COR-L47 (cell line): ENCODE measurements around the gene CHKA.

Experiments
- DNase-seq: peaks from one replicate; lab custom pipeline; 2025; lab: John Stamatoyannopoulos, UW

The CHKA gene

DNA sequence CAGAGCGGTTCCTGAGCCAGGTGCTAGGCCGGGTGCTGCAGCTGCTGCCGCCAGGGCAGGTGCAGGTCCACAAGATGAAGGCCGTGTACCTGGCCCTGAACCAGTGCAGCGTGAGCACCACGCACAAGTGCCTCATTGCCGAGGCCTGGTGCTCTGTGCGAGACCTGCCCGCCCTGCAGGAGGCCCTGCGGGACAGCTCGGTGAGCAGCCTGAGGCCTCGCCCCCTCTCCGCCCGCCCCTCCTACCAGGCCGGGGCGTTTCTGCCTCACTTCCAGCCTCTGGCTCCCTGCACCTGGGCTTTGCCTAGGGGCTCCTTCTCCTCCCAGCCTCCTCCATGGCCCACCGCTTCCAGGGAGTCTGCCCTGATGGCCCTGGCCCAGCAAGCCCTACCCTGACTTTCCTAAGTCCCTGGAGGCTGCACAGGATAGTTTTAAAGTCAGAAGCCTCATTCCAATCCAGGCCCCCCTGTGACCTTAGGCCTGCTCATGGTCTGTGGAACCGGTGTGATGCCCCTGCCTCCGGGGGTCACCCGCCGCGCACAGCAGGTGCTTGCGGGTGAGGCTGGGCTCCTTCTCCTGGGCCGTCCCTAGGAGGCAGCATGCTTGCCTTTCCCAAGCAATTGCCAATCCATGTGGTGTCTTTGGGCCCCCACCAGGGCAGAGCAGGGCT is 76.9 kb downstream of the CHKA start:
- no peak for DNase-seq

DNA sequence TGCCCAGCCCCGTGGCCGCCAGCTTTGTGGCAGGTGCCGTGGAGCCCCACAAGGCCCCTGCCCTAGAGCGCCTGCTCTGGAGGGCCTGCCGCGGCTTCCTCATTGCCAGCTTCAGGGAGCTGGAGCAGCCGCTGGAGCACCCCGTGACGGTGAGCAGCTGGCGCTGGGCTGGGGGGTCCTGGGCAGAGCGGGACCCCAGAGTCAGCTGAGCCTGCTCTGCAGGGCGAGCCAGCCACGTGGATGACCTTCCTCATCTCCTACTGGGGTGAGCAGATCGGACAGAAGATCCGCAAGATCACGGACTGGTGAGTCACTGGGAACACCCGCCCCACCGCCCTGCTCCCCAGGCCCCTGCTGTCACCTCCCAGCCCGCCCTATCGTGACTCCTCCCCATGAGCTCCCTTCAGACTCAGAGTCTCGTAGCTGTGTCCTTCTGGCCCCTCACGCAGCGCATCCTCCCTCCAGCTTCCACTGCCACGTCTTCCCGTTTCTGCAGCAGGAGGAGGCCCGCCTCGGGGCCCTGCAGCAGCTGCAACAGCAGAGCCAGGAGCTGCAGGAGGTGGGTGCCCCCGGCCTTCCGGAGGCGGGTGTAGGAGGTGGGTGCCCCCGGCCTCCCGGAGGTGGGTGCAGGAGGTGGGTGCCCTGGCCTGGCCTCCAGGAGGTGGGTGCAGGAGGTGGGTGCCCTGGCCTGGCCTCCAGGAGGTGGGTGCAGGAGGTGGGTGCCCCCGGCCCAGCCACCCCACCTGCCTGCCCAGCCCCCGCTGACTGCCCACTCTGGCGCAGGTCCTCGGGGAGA is 77.6 kb downstream of the CHKA start:
- DNase-seq: no peak

DNA sequence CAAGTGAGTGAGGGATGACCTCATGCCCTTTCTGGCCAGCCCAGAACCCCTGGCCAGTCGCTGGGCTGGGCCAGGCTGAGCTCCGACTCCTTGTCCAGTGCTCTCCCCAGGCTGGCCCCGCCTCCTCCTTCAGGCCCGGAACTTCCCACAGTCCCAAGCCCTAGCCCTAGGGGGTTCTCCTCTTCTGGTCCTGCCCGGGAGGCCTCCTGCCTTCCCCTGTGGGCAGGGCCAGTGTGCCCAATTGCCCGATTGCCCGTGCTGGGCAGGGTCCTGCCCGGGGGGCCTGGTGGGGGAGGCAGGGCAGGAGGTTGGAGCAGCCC is 78.2 kb downstream of the CHKA start:
- DNase-seq: no peak

DNA sequence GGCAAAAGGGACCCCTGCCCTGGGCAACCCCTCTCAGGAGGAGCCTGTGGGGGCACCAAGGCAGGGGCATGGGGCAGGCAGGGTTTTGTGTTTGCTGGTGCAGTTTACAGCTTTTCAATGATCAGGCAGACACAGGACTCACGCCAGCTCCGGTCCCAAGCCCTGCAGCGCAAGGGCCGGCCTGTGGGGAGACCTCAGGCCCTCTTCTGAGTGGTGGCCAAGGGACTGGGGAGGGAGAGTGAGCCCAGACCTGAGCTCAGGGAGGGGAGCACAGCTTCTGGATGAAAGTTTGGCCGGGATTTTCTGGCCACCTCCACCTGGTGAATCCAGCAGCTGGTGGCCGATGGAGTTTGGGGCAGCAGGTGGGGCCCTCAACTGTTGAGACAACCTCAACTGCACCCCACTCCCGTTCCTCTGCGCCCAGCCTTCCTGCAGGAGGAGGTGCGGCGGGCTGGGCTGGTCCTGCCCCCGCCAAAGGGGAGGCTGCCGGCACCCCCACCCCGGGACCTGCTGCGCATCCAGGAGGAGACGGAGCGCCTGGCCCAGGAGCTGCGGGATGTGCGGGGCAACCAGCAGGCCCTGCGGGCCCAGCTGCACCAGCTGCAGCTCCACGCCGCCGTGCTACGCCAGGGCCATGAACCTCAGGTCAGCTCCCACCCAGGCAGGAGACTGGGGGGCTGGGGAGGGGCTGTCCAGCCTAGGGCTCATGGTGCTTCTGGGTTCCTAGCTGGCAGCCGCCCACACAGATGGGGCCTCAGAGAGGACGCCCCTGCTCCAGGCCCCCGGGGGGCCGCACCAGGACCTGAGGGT is 78.8 kb downstream of the CHKA start:
- no peak for DNase-seq

DNA sequence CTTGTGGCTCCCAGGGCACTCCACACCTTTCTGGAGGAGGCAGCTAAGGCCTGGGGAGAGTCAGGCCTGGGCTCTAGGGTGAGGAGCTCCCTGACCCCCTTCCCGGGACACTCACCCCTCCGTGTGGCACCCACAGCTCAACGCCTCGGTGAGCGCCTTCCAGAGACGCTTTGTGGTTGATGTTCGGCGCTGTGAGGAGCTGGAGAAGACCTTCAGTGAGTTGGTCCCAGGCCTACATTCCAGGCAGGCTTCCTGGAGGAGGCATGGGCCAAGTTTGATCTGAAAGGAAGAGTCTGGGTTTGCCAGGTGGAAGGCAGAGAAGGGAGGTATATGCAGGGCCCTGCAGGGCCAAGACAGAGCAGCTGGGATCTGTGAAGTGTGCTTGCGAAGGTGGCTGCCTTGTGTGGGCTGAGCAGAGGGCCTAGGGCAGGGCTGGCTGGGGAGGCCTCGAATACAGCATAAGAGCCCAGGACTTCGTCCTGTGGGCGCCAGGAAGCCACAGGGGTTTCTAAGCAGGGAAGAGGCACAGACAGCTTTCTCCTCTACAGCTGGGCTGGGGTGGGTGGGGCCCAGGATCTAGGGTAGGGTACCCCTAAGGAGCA is 79.5 kb downstream of the CHKA start:
- DNase-seq: no peak

DNA sequence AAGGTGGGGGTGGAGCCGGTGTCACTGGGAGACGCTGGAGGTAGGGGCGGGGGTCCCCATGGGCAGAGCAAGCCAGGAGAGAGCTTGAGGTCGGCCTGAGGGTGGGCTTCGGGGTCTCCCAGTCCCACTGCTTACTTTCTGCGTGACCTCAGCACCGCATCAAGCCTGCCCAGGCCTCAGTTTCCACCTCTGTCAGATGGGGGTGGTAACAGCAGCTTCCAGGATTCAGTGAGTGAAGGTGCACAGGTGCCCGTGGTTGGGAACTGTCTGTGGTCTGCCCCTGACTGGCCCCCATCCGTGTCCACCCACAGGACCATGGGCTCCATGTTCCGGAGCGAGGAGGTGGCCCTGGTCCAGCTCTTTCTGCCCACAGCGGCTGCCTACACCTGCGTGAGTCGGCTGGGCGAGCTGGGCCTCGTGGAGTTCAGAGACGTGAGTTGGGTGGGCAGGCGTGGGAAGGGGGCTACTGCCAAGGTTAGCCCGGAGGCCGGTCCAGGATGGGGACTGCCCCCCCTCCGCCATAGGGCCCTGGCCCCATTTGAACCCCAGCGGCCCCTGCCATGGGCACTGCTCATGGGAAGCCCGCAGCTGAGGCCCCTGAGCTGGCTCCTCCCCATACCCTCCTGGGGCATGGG is 80.1 kb downstream of the CHKA start:
- no peak for DNase-seq

DNA sequence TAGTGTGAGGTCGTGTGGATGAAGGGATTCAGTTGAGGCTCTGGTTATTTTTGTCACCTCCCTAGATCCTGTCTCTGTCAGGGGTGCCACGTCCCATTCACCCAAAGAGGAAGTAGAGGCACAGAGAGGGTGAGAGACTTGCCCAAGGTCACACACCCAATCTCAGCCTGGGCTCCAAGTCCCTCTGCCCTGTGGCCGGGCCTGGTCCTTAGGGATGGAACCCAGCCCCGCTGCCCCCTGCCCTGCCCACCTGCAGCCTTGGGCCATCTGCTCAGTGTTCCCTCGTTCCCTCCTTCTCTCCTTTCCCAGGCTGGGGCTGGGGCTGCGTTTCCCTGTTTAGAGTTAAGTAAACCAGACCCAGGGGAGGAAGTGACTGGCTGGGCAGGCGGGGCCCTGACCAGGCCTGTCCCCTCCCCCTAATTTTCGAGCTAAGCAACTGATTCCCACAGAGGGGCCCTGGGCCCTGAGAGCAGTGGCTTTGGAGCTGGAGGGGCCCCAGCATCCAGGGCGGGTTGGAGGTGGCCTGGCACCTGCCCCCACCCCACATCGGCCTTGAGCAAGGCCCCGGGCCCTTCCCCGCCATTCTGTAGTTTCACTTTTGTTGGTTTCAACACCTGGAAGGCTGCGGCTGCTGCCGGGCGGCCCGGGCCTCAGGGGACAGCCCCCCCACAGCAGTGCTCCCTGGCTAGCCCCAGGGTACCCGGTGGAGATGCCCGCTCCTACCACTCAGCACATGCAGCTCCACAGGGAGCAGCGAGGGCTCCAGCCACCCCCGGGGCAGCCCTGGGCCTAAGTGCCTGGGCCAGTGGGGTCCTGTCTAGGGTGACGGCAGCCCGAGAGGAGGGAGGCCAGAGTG is 80.9 kb downstream of the CHKA start:
- no peak for DNase-seq

DNA sequence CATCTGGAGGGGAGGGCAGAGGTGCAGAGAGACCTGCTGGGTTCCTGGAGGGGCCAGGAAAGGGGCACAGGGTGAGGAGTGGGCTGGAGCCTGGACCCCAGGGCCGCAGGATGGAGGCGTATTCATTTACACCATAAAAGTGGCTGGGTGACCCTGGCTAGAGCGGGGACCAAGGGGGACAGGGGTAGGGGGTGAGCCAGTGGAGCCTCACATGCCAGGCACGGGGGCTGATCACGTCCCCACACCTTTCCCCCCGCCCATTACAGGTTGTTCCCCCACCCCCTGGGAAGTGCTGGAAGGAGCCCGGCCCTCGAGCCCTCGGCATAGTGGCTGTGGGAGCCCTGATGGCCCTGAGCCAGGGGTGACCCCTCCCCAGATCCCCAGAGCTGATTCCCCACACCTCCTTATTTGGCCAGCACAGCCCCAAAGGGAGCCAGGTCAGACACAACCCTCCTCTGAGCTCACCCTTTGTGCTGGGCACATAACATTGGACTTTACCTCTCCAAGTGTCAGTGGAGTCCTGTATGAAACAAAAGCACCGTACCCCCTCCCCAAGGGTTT is 81.6 kb downstream of the CHKA start:
- no peak for DNase-seq

DNA sequence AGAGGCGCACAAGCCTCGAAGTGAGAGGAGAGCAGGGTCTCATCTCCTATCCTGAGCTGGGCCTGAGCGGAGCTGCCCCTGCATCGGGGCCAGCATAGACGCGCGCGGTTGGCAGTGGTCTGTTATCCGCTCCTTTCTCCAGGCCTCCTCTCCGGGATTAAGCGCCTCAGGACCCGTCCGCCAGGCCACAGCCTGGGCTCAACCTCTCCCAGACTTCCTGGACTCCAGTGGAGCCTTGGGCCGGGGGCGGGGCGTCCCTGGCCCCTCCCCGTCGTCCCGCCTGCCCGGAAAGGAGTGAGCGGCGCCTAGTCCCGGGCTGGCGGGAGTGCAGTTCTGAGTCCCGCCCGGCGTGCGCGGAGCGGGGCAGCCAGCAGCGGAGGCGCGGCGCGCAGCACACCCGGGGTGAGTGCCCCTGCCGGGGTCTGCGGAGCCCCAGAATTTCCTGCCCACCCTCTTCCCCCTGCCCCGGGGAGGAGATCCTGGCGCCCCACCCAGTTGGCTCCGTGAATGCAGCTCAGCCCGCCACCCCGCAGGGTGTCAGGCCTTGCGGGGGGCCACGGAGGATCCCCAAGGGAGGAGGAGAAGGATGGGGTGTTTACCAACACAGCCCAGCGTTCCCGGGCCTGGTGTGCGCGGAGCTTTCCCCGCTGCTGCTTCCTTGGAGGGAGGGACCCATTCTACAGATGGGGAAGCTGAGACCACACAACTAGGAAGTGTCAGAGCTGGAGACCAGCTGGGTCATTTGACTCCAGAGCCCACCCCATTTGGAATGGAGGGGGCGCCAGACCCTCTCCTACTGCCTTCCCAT is 82.3 kb downstream of the CHKA start, which contains the start of gene TCIRG1:
TSS of gene TCIRG1 (plus strand) at position 308 of the 808 bp plus-strand sequence. CDS start 2,247 bp downstream, outside the sequence.
- DNase-seq: no peak

DNA sequence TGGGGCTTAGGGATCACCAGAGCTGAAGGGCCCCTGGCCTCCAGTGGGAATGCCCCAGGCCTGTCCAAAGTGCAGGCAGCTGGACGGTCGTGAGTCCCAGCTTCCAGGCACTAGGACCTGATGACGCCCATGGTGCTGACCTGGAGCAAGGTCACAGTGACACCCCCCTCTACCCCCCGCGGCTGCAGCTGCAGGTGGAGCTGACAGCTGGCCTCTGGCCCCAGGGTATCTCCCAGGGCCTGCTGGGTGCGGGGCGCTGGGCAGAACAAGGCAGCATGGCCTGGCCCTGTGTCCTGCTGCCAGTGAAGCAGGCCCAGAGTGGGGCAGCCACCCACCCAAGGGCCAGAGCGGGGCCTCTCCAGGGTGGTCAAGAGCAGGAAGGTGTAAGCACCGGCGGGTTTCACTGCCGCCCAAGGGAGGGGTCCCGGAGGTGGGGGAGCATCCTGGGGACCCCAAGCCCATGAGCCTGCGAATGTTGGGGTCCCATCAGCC is 82.9 kb downstream of the CHKA start:
- DNase-seq: no peak

DNA sequence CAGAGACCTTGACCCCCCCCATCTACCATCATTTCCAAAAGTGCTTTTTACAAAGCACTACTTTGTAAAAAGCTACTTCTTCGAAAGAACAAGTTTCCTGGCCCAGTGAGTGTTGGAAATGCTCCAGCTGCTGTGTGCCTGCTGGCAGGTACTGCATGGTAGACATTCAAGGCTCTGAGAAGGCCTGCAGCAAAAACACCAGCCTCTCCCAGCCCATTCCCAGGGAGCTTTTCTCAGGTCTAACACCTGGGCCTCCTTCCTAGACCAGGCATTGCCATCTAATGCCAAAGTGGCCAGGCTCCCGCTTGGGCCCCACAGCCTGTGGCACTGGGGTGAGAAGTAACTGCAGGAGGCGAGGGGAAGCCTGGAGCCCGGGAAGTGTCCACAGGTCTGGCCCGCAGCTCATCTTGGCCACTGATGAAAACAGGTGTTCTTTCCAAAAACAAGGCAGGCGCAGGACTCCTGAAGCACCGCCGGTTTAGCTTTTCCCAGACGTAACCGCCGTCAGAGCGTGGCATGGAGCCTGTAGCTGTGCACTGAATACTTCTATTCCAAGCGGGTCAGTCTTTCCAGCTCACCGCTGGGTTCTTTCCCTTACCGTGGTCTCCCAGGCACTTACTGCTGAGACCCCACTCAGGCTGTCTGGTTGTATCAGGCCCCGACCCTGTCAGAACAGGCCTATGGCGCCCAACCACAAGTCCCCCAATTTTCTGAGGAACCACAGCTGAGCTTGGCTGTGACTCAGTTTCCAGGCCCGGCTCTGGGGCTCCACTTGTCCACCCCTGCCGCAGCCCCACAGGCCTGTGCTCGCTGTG is 83.6 kb downstream of the CHKA start:
- DNase-seq: no peak

DNA sequence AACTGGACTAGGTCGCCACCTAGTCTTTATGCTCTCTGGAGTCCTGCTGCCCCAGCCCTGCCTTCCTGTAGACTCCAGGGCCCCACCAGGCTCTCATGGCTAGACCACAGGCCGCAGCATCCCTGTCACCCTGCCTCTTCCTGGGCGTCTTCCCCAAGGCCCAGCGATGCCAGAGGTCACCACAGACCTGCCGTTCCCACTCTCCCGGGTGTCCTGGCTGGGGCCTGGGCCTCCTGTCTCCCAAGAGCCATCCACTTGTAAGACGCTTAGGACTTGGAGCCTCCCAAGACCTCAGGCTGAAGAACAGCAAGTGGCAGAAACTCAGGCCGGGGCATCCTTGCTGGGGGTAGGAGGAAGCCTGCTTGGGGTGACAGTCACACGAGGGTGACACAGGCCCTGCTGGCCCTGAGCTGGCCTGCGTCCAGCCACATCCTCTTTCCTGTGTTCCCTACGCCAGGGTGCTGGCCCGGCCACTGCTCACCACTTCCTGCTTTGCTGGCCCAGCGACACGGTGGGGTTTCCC is 84.4 kb downstream of the CHKA start:
- DNase-seq: no peak

DNA sequence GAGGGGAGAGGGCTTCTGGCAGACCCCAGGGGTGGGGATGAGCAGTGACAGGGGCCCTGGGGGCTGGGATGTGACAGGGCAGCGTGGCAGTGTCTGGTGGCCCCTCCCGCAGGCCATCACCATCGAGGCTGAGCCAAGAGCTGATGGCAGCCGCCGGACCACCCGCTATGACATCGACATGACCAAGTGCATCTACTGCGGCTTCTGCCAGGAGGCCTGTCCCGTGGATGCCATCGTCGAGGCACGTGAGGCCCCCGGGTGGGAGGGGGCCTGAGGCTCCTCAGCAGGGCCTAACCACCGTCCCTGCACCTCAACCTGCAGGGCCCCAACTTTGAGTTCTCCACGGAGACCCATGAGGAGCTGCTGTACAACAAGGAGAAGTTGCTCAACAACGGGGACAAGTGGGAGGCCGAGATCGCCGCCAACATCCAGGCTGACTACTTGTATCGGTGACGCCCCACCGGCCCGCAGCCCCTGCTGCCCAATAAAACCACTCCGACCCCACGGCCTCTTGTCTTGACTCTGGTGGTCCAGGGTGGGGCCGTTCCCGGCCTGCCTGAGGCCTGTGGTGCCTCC is 85.0 kb downstream of the CHKA start:
- no peak for DNase-seq

DNA sequence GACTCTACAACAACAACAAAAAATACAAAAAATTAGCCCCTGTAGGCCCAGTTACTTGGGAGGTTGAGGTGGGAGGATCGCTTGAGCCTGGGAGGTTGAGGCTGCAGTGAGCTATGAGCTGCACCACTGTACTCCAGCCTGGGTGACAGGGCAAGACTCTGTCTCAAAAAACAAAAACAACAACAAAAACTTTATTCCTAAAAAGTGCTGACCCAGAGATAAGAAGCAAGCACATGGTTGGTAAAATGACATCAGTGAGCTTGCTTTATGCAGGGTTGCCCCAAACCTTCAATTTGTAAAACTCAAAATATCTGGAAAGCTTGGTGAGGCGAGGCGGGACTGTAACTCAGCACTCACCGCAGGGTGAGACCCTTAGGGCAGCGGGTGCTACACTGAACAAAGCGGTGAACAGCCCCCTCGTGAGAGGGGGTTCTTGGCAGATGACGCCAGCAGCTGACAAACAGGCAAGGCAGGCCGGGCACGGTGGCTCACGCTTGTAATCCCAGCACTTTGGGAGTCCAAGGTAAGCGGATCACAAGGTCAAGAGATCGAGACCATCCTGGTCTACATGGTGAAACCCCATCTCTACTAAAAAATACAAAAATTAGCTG is 85.8 kb downstream of the CHKA start:
- no peak for DNase-seq

DNA sequence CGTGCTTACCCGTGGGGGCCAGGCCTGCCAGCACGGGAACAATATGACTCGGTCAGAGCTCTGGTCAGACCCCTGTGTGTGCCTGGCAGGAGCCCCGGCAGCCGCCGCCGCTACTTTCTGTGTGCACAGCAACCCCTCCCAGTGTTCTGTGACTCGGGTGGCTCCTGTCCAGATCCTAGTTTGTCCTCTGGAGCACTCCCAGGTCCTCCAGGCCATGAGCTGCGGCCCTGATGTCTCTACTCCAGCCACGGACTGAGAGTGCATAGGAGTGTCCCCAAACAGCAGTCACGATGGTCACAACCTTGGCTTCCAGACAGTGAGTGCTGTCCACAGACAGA is 87.5 kb downstream of the CHKA start:
- no peak for DNase-seq

DNA sequence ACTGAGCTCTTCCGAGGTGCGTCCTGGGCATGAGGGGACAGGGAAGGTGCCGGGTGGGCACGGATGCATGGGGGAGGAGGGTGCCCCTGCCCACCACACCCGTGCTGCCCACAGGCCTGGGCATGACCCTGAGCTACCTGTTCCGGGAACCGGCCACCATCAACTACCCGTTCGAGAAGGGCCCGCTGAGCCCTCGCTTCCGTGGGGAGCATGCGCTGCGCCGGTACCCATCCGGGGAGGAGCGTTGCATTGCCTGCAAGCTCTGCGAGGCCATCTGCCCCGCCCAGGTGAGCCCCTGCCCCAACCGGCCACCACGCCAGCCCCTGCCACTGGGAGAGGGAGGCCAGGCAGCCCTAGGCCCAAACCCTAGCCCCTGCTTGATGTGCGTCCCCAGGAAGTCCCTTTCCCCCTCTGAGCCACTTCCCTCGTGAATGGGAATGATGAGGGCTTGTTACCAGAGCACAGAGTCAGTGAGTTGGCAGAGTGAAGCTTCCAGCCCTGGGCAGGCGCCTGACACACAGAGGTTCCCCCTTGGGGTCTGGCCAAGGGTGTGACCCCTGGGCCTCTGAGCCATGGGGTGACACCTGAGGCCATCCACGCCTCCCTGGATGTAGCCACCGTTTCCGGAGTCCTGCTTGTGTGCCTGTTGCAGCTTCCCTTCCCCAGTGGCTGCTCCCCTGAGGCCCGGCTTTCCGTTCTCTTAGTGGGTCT is 88.0 kb downstream of the CHKA start:
- no peak for DNase-seq

DNA sequence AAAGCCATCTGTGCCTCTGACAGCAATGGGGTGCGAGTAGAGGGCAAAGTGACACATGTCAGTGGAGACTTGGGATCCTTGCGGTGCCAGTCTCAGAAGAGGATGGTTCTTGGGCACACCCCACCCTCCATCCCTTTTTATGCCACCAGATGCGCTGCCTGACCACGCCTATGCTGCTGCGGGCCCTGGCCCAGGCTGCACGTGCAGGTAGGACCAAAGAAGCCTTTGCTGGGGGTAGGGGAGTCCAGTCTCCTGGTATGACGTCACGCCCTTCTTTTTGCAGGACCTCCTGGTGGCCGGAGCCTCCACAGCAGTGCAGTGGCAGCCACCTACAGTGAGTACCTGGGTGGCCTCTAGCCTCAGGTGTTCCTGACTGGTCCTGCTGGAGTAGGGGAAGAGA is 89.2 kb downstream of the CHKA start:
- no peak for DNase-seq
